GM19043 (cell line): ENCODE results near the gene CTNNA3.
"Not testable (repeated sequence)": the region's sequence is repeated elsewhere in the genome, so short reads cannot be mapped to it uniquely, and the experiment has no call there.

Source experiments
- ATAC-seq: cut with Tn5 transposase; IDR thresholded peaks from one replicate; pipeline ENCODE4 v1.9.1; 2021; ENCODE audit warnings: low read depth; ENCODE audit not compliant: unreplicated experiment

CTNNA3 gene

DNA sequence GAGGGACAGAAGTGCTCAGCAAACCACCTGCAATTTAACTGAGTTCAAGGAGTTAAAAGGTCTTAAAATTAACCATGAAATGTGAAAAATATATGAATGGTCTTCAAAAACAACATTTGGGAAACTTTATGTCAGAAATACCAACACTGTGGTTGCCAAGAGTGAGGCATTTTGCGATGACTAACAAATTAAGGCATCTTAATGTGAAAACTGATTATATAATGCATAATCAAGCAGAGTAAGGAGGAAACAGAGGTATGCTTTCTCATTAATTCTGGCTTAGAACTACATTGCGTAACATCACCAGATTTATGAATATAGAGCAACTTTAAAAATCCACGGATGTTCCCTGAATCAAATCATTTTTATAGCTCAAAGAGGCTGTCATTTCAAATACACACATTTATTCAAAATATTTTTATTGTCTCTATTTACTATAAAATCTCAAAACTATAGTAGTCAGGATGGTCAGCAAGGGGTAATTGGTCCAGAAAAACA, 434.6 kb downstream of the CTNNA3 start:
- no peak for ATAC-seq

GRCh38 chr10:67259319-67259929, 436.6 kb downstream of the CTNNA3 start:
- ATAC-seq = no peak

DNA sequence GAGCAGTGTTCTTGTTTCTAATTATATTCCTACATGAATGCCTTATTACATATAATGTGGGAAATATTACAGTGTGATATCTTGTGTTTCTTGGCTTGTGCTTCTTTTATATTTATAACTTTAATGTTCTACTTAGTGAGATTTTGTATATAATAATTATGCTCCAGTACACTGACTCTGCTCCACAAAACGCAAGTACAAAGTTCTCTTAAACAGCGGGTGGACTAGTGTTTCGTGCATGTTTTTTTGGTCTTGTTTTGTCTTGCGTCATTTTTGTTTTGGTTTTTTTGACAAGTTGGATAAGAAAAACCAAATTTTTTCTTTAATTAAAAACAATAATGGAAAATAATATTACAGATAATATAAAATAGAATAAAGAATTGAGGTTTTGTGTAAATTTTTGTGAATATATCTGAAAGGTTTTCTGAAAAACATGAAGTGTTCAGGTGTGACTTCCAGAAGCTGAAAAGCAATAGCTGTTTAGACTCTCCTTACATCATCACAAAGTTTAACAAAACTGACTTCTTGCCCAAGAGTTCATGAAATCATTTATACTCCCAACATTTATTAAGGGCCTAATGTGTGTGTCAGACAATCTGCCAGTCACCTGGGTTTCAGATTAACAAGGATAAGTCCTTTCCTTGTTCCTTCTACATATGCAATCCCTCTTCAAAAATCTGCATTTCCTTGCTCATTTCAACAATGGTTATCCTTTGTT, 438.4 kb downstream of the CTNNA3 start:
- no peak for ATAC-seq

GRCh38 chr10:67257018-67257417, 439.0 kb downstream of the CTNNA3 start:
- ATAC-seq = no peak

DNA sequence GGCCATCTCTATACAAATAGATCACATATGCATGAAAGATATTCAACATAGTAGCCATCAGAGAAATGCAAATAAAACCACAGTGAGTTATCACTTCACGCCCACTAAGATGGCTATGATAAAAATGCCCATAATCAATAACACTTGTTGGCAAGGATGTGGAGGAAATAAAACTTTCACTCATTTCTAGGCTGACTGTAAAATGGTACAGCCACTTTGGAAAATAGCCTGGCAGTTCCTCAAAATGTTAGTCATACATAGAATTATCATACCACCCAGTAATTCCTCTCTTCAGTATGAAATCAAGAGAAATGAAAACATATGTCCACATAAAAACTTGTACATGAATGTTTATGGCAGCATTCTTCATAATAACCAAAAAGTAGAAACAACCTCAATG, 445.3 kb downstream of the CTNNA3 start:
- no peak for ATAC-seq

GRCh38 chr10:67246066-67246555, 449.9 kb downstream of the CTNNA3 start:
- no peak for ATAC-seq

DNA sequence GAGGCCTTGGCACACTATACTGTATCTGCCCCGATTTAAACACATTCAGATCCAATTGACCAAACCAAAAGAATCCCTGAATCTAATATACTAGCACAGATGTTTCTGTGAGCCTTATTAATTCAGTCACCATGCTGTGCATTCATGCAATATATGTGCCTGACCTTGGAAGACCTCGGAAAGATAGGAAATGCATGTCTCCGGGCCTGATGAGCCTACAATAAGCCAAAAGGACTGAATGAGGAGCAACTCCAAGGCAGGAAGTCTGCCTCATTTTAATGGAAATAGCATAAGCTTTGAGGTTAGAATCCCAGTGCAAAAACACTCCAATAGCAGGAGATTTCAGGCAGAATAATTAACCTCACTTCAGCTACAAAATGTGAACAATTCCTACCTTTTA, 453.5 kb downstream of the CTNNA3 start:
- ATAC-seq = no peak

DNA sequence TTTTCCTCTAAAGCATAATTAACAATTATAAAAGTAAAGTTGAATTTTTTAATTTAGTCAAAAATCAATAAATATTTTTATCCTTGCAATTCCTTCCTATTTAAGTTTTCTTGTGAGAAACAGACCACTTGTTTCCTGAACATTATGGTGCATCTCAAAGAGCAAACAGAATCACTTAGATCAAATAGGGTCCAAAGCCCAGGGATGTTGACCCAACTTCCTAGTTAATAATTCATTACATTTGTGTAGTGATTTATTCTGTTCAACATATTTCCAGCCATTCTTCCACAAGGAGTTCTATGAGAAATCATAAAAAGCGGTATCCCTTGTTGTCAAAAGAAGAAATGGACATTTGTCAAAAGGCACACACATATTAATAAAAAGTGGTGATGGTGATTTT, 454.5 kb downstream of the CTNNA3 start:
- no peak for ATAC-seq

DNA sequence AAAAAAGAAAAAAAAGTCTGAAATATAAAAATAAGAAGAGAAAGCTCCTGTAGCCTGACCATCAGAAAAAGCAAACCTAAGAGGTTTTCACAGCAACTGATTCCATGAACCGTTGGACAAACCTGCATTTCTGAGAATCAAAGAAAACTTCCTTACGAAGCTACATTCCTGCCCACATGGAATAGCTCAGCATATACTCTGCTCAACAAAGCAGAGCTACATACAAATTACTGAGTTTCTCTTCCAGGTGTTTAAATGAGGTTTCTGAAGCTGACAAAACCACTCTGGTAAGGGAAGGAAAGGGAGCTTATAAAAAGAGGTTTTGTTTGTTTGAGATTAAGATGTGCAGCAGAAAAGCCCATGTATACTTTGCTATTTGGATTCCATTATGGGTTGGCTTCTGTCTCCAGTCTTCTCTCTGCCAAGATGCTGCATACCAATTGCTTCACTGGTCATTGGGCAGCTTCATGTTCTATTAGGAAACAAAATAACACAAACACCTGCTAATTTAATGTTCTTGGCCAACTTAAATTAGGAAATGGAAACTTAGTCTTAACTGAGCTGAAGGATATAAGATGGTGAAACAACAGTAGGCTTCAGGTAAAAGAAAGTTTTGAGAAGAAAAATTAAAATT, 456.0 kb downstream of the CTNNA3 start:
- no peak for ATAC-seq

DNA sequence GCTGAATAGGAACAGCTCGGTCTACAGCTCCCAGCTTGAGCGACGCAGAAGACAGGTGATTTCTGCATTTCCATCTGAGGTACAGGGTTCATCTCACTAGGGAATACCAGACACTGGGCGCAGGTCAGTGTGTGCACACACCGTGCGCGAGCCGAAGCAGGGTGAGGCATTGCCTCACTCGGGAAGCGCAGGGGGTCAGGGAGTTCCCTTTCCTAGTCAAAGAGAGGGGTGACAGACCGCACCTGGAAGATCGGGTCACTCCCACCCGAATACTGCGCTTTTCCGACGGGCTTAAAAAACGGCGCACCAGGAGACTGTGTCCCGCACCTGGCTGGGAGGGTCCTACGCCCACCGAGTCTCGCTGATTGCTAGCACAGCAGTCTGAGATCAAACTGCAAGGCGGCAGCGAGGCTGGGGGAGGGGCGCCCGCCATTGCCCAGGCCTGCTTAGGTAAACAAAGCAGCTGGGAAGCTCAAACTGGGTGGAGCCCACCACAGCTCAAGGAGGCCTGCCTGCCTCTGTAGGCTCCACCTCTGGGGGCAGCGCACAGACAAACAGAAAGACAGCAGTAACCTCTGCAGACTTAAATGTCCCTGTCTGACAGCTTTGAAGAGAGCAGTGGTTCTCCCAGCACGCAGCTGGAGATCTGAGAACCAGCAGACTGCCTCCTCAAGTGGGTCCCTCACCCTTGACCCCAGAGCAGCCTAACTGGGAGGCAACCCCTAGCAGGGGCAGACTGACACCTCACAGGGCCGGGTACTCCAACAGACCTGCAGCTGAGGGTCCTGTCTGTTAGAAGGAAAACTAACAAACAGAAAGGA, 465.1 kb downstream of the CTNNA3 start:
- ATAC-seq = not testable (repeated sequence)

DNA sequence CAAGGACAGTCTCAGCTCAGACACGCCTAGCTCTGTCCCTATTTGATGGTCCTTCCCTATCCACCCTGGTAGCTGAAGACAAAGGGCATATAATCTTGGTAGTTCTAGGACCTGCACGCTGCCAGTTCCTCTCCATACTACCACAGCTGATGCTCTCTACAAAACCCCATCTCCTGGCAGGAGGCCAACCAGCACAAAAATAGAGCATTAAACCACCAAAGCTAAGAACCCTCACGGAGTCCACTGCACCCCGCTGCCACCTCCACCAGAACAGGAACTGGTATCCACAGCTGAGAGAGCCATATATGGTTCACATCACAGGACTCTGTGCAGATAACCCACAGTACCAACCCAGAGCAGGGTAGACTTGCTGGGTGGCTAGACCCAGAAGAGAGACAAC, 470.8 kb downstream of the CTNNA3 start:
- ATAC-seq = no peak

DNA sequence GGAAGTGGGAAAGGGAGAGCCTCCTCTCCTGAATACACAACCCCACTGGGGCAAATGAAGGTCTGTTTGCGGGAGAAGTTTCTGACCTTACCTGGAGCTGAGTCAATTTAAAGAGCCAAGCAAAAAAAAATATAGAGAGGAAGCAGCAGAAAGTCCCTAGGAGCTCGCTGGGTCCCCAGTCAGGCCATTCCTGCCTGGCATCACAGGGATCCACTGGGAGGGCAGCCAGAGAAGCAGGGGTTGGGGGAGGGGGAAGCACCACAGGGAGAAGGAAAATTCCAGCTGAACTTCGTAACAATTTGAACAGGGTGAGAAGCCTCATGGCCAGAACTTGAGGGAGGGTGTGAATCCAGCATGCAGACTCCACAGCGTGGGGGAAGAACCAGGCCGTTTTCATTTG, 471.4 kb downstream of the CTNNA3 start:
- ATAC-seq = no peak

- ATAC-seq = no peak
Observed at GRCh38 chr10:67222934-67223333, 473.1 kb downstream of the CTNNA3 start.

- no peak for ATAC-seq
Observed at GRCh38 chr10:67221939-67222494, 474.0 kb downstream of the CTNNA3 start.

GRCh38 chr10:67211680-67212079, 484.3 kb downstream of the CTNNA3 start:
- ATAC-seq = no peak

GRCh38 chr10:67207923-67208322, 488.1 kb downstream of the CTNNA3 start:
- ATAC-seq = not testable (repeated sequence)

DNA sequence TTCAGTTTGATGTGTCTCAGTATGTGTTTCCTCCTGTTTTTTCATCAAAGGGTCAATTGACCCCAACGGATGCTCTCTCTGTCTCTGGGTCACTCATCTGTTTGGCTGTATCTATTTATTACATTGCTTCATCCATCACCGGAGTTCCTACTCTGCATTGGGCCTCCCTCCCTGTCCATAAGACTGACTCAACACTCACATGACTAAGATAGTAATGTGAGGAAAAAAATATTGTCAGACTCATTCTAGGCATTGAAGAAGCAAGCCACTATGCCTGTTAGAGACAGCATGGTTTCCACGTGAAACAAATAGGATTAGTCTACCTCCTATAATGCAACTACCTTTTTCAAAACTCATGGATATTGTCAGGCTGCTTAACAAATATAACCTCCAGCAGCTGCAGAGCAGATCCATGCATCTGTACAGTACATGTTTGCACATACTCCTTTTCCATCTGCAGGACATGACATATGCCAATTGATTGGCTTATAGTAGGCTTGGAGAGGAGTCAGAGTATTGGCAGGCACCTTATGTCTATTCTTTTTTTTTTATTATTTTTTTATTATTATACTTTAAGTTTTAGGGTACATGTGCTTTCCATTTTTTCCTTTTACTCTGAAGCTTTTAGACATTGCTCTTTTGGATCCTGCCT, 495.0 kb downstream of the CTNNA3 start:
- no peak for ATAC-seq

GRCh38 chr10:67175354-67175753, 520.6 kb downstream of the CTNNA3 start:
- ATAC-seq = no peak

- ATAC-seq = no peak
Observed at GRCh38 chr10:67173787-67174186, 522.2 kb downstream of the CTNNA3 start.

DNA sequence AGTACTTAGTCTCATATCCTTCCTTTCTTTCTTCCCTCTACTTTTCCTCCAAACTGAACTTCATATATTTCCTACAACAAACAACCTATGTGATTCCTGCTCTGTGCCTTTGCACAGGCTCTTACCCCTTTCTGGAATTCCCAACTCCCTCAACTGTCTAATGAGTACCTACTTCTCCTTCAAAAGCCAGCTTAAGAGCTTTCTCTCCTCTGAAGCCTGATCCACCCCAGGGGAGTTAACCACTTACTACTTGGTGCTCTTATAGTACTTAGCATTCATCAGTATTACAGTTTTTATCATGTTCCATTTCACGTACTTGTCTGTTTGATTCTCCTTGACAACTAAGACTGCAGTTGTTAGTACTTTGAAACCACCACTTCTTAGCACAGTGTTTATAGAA, 524.0 kb downstream of the CTNNA3 start:
- ATAC-seq = no peak
